NCI-H748 (cell line): Measurements from ENCODE around the gene FCRLA.
"Not testable (repeated sequence)": the region's sequence is repeated elsewhere in the genome, so short reads cannot be mapped to it uniquely, and the experiment has no call there.

ENCODE experiments used
- DNase-seq: peaks from one replicate; lab custom pipeline; 2025; ENCODE audit not compliant: unreplicated experiment; lab: John Stamatoyannopoulos, UW

Gene FCRLA

GRCh38 chr1:161702250-161702649 lies 4.8 kb upstream of the FCRLA start:
- DNase-seq, result peak; percentile 78

GRCh38 chr1:161705537-161705936 lies 1.5 kb upstream of the FCRLA start:
- DNase-seq, result no peak

- no peak for DNase-seq
These were observed 932 bp upstream of the FCRLA start for GRCh38 chr1:161706113-161706481.

DNA sequence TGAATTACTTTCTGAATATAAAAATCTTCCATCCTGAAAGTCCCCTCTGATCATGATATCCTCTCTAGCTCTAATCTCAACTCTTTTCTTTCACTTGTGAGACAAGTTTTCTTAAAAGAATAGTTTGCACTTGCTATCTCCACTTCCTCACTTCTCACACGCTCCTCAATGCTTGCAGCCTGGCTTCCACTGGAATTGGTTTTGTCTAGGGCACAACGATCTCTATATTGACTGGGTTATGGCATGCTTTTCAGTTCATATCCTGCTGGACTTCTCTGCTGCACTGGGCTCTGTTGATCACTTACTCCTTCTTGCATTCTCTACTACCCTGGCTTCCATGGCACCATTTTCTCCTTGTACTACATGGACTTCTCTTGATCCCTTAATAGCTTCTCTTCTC lies 474 bp downstream of the FCRLA start:
- no peak for DNase-seq

DNA sequence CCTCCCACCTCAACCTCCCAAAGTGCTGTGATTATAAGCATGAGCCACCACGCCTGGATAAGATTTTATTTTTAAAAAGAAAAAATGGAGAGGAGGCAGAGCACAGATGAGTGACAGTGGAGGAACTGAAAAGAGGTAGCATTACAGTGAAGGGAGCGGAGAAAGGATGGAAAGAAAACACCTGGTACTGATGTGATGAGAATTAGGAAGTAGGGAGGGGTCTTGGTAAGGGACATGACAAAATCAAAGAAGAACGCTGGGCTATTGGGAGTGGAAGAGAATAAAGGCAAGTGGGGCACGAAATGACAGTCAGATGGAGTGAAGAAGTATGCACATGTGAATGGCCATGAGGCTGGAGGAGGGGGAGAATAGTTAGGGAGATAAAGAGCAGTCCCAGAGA lies 2.3 kb downstream of the FCRLA start:
- no peak for DNase-seq

GRCh38 chr1:161710560-161710959 lies 3.5 kb downstream of the FCRLA start:
- DNase-seq, result no peak

GRCh38 chr1:161718559-161719324 lies 11.7 kb downstream of the FCRLA start:
- DNase-seq, result no peak

DNA sequence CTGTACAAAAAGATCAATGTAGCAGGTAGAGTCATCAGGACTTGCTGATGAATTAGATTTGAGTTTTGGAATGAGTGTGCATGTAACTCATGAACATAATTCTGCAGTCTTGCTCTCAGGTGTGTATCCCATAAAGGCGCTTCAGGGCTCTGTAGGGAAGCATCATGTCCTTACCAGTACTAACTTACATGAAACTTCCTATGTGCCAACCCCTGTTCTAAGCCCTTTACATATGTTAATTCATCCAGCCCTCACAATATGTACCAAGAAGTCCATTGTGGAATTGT lies 12.2 kb downstream of the FCRLA start:
- no peak for DNase-seq

- DNase-seq, result no peak
These were observed 13.4 kb downstream of the FCRLA start for GRCh38 chr1:161720422-161720821.

DNA sequence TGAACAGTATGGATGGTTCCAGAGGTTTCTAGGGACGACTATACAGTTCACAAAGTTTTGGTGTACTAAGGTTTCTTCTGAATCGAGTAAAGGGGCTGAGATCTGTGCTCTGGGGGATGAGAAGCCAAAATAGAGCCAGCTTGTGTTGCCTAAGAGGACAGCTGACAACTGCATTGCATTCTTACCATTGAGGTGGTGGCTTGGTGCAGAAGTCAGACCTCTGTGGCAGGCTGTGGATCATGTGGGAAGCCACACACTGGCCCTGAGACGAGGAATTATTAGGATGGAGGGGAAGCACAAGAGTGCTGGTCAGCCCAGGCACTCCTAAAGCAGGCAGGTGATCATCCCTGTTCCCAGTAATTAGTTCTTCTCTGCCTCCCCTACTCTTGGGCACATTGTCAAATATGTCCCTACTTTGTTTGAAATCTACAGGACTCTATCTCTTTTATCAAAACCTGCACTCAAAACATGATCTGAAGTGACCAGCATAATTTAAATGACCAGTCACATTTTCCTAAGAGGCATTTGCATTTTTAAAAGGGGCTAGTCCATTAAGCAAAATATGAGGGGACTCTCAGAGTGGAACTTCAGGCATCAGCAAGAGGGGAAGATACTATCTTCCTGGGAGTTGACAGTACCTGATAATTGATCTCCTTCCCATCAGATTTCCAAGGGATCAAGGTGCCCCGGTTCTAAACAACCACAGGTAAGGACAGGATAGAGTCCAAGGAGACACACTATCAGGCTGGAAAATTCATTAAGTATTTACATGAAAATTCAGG lies 14.1 kb downstream of the FCRLA start, which contains the start of gene FCRLB:
Gene FCRLB (plus strand): TSS at position 589 of the 782 bp plus-strand sequence. CDS start 1,129 bp downstream, outside the sequence.
- no peak for DNase-seq

- no peak for DNase-seq
These were observed 14.8 kb downstream of the FCRLA start for GRCh38 chr1:161721738-161722343.

- DNase-seq, result no peak
These were observed 15.4 kb downstream of the FCRLA start for GRCh38 chr1:161722406-161722805.

DNA sequence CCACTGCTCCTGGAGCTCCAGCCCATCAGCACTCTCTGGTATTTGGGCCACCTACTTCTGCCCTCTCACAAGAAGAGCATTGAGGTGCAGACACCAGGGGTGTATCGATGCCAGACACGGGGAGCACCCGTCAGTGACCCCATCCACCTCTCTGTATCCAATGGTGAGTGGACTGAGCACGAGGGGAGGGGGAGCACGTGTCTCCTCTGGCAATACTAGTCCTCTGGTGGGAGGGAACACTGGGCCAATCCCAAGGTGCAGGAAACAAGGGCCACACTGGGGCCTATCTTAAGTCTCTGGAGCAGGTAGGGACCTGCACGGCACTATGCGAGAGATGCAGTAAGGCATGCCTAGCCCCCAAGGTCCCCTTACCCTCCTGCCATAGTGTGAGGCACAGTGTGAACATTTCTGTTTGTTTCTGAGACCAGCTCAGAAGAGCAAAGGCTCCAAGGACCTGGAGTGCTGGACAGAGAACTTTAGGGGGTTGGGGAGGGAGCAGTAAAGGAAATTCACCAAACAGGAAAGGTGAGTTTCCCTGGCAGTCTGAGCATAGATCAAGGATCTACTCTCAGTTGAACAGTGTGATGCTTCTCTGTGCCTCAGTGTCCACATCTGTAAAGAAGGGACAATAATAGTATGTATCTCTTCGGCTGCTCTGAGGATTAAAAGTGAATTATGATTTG lies 16.6 kb downstream of the FCRLA start:
- no peak for DNase-seq

GRCh38 chr1:161725258-161725907 lies 18.4 kb downstream of the FCRLA start:
- DNase-seq, result not testable (repeated sequence)

- peak; percentile 69 for DNase-seq
These were observed 19.0 kb downstream of the FCRLA start for GRCh38 chr1:161725908-161726472.

DNA sequence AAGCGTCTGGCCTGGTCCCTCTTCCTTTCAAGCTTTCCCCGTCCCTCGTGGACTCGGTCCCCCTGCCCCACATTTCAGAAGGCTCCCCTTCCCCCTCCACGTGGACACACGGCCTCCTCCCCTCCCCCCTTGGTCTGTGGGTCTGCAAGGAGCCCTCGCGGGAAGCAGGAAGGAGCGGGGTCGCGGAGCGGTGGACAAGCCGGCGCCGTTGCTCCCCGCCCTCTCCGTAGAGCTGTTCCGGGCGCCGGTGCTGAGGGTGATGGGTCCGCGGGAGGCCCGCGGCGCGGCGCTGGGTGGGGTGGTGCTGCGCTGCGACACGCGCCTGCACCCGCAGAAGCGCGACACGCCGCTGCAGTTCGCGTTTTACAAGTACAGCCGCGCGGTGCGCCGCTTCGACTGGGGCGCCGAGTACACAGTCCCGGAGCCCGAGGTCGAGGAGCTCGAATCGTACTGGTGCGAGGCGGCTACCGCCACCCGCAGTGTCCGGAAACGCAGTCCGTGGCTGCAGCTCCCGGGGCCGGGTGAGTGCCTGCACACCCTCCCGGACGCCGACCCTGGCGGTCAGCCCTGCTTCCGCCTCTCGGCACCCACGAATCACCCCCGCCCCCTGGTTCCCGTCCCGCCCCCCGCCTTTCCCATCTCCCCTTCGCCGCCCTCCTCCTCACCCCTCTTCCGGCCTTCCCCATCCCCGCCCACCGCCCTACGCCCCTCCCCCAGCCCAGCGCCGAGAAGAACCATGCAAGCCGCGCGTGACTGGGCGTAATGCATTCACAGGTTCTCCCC lies 19.6 kb downstream of the FCRLA start:
- DNase-seq, result peak; percentile 80

DNA sequence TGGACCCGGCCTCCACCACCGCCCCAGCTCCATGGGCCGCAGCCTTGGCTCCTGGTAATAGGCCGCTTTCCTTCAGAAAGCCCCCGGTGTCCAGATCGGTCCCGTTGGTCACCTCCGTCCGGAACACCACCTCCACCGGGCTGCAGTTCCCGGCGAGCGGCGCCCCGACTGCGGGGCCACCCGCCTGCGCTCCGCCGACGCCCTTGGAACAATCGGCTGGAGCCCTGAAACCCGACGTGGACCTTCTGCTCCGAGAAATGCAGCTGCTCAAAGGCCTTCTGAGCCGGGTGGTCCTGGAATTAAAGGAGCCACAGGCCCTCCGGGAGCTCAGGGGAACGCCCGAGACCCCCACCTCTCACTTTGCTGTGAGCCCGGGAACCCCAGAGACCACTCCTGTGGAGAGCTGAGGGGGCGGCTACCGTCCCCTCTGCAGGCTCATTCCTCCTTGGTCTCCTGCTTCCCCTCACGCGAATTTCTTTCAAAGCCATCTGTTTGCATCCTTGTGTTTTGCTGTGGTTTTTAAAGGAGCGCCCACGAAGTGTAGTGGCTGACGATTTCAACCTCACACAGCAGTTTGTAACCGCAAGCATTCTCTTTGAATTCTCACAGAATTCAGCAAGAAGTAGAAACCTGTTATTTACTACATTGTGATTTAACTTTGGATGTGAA lies 20.4 kb downstream of the FCRLA start:
- DNase-seq, result no peak

DNA sequence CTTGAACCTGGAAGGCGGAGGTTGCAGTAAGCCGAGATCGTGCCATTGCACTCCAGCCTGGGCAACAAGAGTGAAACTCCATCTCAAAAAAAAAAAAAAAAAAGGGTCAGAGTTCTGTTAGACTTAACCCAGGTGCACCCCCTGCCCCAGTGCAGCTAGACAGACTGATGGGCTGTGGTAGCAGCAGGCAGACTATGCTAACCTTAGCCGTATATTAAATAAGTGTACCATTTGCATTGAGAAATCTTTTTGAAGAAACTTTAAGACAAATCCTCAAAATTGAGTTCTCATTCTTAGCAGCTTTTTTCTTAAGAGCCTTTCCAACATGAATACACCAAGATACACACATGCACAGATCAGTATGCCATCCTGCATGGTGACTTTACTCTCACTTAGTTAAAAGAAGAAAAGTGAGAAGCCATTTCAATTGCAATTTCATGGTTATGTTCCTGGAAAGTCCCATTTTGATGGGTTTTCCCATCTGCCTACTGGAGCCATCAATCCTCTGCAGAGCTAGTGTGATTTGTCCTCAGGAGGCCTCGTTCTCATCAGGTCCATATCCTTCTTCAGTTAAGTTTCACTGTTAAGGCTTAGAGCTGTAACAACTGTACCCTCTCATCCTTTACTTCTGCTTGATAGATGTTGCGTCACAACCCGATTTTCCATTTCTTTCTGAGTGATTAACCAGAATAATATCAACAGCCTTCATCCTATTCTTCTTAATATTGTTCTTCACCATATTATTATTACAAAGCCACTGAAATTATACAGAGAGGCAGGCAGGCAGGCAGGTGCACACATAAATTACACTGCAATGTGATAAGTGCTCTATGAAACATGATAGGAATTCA lies 21.6 kb downstream of the FCRLA start:
- no peak for DNase-seq
